DND-41 (cell line): Measurements from ENCODE around the gene CYTIP.

Source experiments
- ATAC-seq: fragments of 200-7000 bp; cut with Tn5 transposase; 3 replicates; pipeline ENCODE4 v1.9.1; 2021; ENCODE audit warnings: low read depth; ENCODE audit not compliant: insufficient read depth
- DNase-seq: peaks from one replicate; pipeline ENCODE4 v3.0.0-alpha.2; 2020
- H2AFZ ChIP-seq: 2 replicates; pipeline ENCODE4 v1.6.0; 2012; ENCODE audit warnings: low read depth, low read length
- H3K27ac ChIP-seq: 2 replicates; pipeline ENCODE4 v1.5.1; 2012; ENCODE audit warnings: low read length, inconsistent platforms
- H3K27me3 ChIP-seq: fragments of 200-600 bp; sonication (generic); 2 replicates; pipeline ENCODE4 v1.6.0; 2012; ENCODE audit warnings: low read length, mild to moderate bottlenecking, inconsistent platforms; ENCODE audit not compliant: insufficient read depth, poor library complexity
- H3K36me3 ChIP-seq: 2 replicates; pipeline ENCODE4 v1.5.1; 2012; ENCODE audit warnings: low read length, inconsistent platforms; ENCODE audit not compliant: insufficient read depth
- H3K4me1 ChIP-seq: 2 replicates; pipeline ENCODE4 v1.5.1; 2012; ENCODE audit warnings: mild to moderate bottlenecking, low read length; ENCODE audit not compliant: insufficient read depth
- H3K4me2 ChIP-seq: 2 replicates; pipeline ENCODE4 v1.6.0; 2012; ENCODE audit warnings: mild to moderate bottlenecking, moderate library complexity, low read length, inconsistent platforms; ENCODE audit not compliant: insufficient read depth
- H3K4me3 ChIP-seq, 2 experiments: fragments of 200-600 bp in 1 of 2; shearing (Covaris generic) in 1 of 2; 2 replicates each; pipeline ENCODE4 v1.5.1; 2012 to 2016; ENCODE audit warnings: inconsistent platforms in 2 of 2, low read length in 2 of 2, mild to moderate bottlenecking in 2 of 2, low read depth in 1 of 2, moderate library complexity in 1 of 2
- H3K79me2 ChIP-seq: 2 replicates; pipeline ENCODE4 v1.6.0; 2012; ENCODE audit warnings: low read length, inconsistent platforms; ENCODE audit not compliant: insufficient read depth
- H3K9ac ChIP-seq: 2 replicates; pipeline ENCODE4 v1.6.0; 2012; ENCODE audit warnings: low read depth, mild to moderate bottlenecking, inconsistent platforms, low read length, moderate library complexity
- H3K9me3 ChIP-seq: 2 replicates; pipeline ENCODE4 v1.5.1; 2012; ENCODE audit warnings: low read length, moderate library complexity, mild to moderate bottlenecking, inconsistent platforms; ENCODE audit not compliant: insufficient read depth, severe bottlenecking
- H4K20me1 ChIP-seq: 2 replicates; pipeline ENCODE4 v1.6.0; 2012; ENCODE audit warnings: low read length; ENCODE audit not compliant: insufficient read depth
- CTCF ChIP-seq: IDR thresholded peaks from 2 replicates; pipeline ENCODE4 v1.5.1; 2012; ENCODE audit warnings: borderline replicate concordance, low read length, moderate library complexity, mild to moderate bottlenecking; ENCODE audit not compliant: poor library complexity, severe bottlenecking; ENCODE audit errors: extremely low read depth
- EZH2 ChIP-seq: IDR thresholded peaks from 3 replicates; pipeline ENCODE4 v1.6.1; 2012; ENCODE audit warnings: borderline replicate concordance, low read depth, mild to moderate bottlenecking, moderate library complexity, low read length, inconsistent platforms; ENCODE audit not compliant: severe bottlenecking

Gene CYTIP

GRCh38 chr2:157476953-157477709 lies 33.2 kb upstream of the CYTIP start:
- DNase-seq (no peak), ATAC-seq (no peak)
- Histone ChIP-seq H2AFZ (no peak overlapping the region), H3K4me1 (no peaks in the 10 kb centered on the region), H3K4me3 (no peak overlapping the region), H3K27ac (no peak overlapping the region), H3K79me2 (no peaks in the 10 kb centered on the region), H3K4me2 (no peak overlapping the region), H4K20me1 (no peaks in the 10 kb centered on the region), H3K36me3 (no peaks in the 10 kb centered on the region), H3K9ac (no peak overlapping the region), H3K27me3 (no peaks in the 10 kb centered on the region), H3K9me3 (no peaks in the 10 kb centered on the region)
- TF ChIP-seq CTCF, result no peak
- TF ChIP-seq EZH2, result no peak

- no peaks in the 10 kb centered on the region for H3K27me3 ChIP-seq
- no peak for DNase-seq
- no peak overlapping the region for H3K4me2 ChIP-seq
- no peak overlapping the region for H2AFZ ChIP-seq
- no peaks in the 10 kb centered on the region for H4K20me1 ChIP-seq
- no peaks in the 10 kb centered on the region for H3K4me1 ChIP-seq
- H3K4me3 ChIP-seq, result no peak overlapping the region
- no peak overlapping the region for H3K9ac ChIP-seq
- no peaks in the 10 kb centered on the region for H3K79me2 ChIP-seq
- no peaks in the 10 kb centered on the region for H3K9me3 ChIP-seq
- no peak for TF ChIP-seq CTCF
- no peak for TF ChIP-seq EZH2
- H3K36me3 ChIP-seq, result no peaks in the 10 kb centered on the region
- no peak for ATAC-seq
- H3K27ac ChIP-seq, result no peak overlapping the region
Measured at GRCh38 chr2:157475722-157476390, 32.0 kb upstream of the CYTIP start.

GRCh38 chr2:157473581-157473980 lies 29.7 kb upstream of the CYTIP start:
- TF ChIP-seq CTCF, result no peak
- TF ChIP-seq EZH2, result no peak
- no peaks in the 10 kb centered on the region for H3K4me1 ChIP-seq
- no peaks in the 10 kb centered on the region for H4K20me1 ChIP-seq
- H3K27me3 ChIP-seq, result no peaks in the 10 kb centered on the region
- no peak for DNase-seq
- H3K79me2 ChIP-seq, result no peaks in the 10 kb centered on the region
- no peak overlapping the region for H3K4me2 ChIP-seq
- H2AFZ ChIP-seq, result no peak overlapping the region
- no peaks in the 10 kb centered on the region for H3K36me3 ChIP-seq
- no peak overlapping the region for H3K9ac ChIP-seq
- no peaks in the 10 kb centered on the region for H3K9me3 ChIP-seq
- no peak for ATAC-seq
- H3K4me3 ChIP-seq, result no peak overlapping the region
- H3K27ac ChIP-seq, result no peak overlapping the region
